ENCODE measurements around the gene NOBOX.

- TF ChIP-seq EZH2 (IDR thresholded peaks at IDR 0.05; ENCODE audit: borderline replicate concordance, insufficient read depth, low read depth, low read length, poor library complexity, severe bottlenecking) (no peak), CTCF (IDR thresholded peaks at IDR 0.05) (no peak)
These were observed 16.8 kb downstream of the NOBOX start for GRCh38 chr7:144386741-144387140.

Data from B cell (primary cell).